A549 (cell line): Measurements from ENCODE around the gene TMEM41B. TPM values are rescaled to one million over a fixed set of nuclear protein-coding genes. Genes with fewer than 3 reads are reported as not detected.

Experiments used
- ATAC-seq, 2 experiments: fragments of 200-7000 bp in 1 of 2; fragments of >200 bp in 1 of 2; cut with Nextera tagmentation in 1 of 2; cut with Tn5 transposase in 1 of 2; 3 replicates each; pipeline versions ENCODE4 v1.8.0 to v1.9.1; 2018 to 2020; ENCODE audit warnings: mild to moderate bottlenecking in 1 of 2, moderate library complexity in 1 of 2
- CTCF ChIA-PET: fragments of 300-600 bp; sonication (Branson Sonifier 250); formaldehyde crosslinking; extraction: SDS; loops from one replicate; lab custom pipeline; 2021; ENCODE audit warnings: antibody characterized with exemption, inconsistent platforms; lab: Yijun Ruan, JAX
- POLR2A ChIA-PET: fragments of 350-600 bp; formaldehyde crosslinking; extraction: SDS; loops from one replicate; lab custom pipeline; 2021; ENCODE audit warnings: antibody characterized with exemption, inconsistent platforms; lab: Yijun Ruan, JAX
- DNase-seq, 2 experiments: peaks; one replicate each; pipeline versions ENCODE4 v3.0.0 to v3.0.0-alpha.2; 2011 to 2016; ENCODE audit warnings: low read depth in 1 of 2, low spot score in 1 of 2
- FAIRE-seq: peaks from 2 replicates; lab custom pipeline; 2011; peaks lifted over from hg19 to GRCh38; lab: Jason Lieb, UNC
- H3K27ac ChIP-seq, 2 experiments: fragments of >200 bp; sonication (Bioruptor Twin); formaldehyde crosslinking; 3 replicates each; pipeline ENCODE4 v1.5.1; 2016 to 2017
- H3K4me1 ChIP-seq: fragments of >200 bp; sonication (Bioruptor Twin); formaldehyde crosslinking; 3 replicates; pipeline ENCODE4 v1.6.1; 2016
- H3K4me2 ChIP-seq: fragments of >200 bp; sonication (Bioruptor Twin); formaldehyde crosslinking; 3 replicates; pipeline ENCODE4 v1.6.1; 2016
- H3K4me3 ChIP-seq: fragments of >200 bp; sonication (Bioruptor Twin); formaldehyde crosslinking; 3 replicates; pipeline ENCODE4 v1.5.1; 2016
- H3K9me3 ChIP-seq: fragments of >200 bp; sonication (Bioruptor Twin); formaldehyde crosslinking; 3 replicates; pipeline ENCODE4 v1.6.1; 2016
- BHLHE40 ChIP-seq: IDR thresholded peaks from 2 replicates; pipeline ENCODE4 v1.6.1; 2012; ENCODE audit warnings: low read depth, low read length, inconsistent platforms
- CHD4 ChIP-seq: fragments of 200-600 bp; sonication (generic); IDR thresholded peaks from 2 replicates; pipeline ENCODE4 v1.6.1; 2016; ENCODE audit warnings: antibody characterized with exemption, mild to moderate bottlenecking, borderline replicate concordance
- EHF ChIP-seq: fragments of 250-450 bp; sonication (Bioruptor Pico); IDR thresholded peaks from 2 replicates; pipeline ENCODE4 v1.5.0; 2020; ENCODE audit warnings: mild to moderate bottlenecking
- ELK1 ChIP-seq: fragments of 150-350 bp; IDR thresholded peaks from 2 replicates; pipeline ENCODE4 v1.6.1; 2014; ENCODE audit warnings: low read depth, mild to moderate bottlenecking, low read length
- ESRRA ChIP-seq: fragments of 150-350 bp; IDR thresholded peaks from 2 replicates; pipeline ENCODE4 v1.6.1; 2014; ENCODE audit warnings: mild to moderate bottlenecking, low read length, borderline replicate concordance
- JUN ChIP-seq, 2 experiments: fragments of >200 bp; sonication (Bioruptor Twin); formaldehyde crosslinking; IDR thresholded peaks; 2 replicates in 1 of 2; 3 replicates in 1 of 2; pipeline ENCODE4 v1.6.1; 2016 to 2017
- NPAS2 ChIP-seq: fragments of 250-450 bp; sonication (Bioruptor Pico); IDR thresholded peaks from 2 replicates; pipeline ENCODE4 v1.8.0; 2022; ENCODE audit warnings: mild to moderate bottlenecking, moderate library complexity, borderline replicate concordance
- RAD21 ChIP-seq, 2 experiments: fragments of >200 bp in 1 of 2; sonication (Bioruptor Twin) in 1 of 2; formaldehyde crosslinking in 1 of 2; IDR thresholded peaks in 1 of 2; conservative IDR thresholded peaks in 1 of 2; 2 replicates in 1 of 2; 3 replicates in 1 of 2; pipeline ENCODE4 v1.6.1; 2012 to 2018; ENCODE audit warnings: inconsistent platforms in 1 of 2
- SREBF2 ChIP-seq: fragments of 450-650 bp; IDR thresholded peaks from 2 replicates; pipeline ENCODE4 v1.6.1; 2014; ENCODE audit warnings: mild to moderate bottlenecking, moderate library complexity
- TFCP2L1 ChIP-seq: fragments of 250-450 bp; sonication (Bioruptor Pico); IDR thresholded peaks from 2 replicates; pipeline ENCODE4 v1.5.0; 2021; ENCODE audit warnings: mild to moderate bottlenecking
- WGBS: methylation state at CpG from one replicate; pipeline ENCODE4 v1.1.6; 2017; ENCODE audit errors: missing lambda C conversion rate; 5-methylcytosine and 5-hydroxymethylcytosine counted together
- polyA plus RNA-seq, 4 experiments: library from polyadenylated mRNA; depleted of rRNA in 3 of 4; stranded (reverse); fragments of >200 nt; fragmentation: RNase III in 1 of 4; extraction: RNeasy Plus Mini Kit Qiagen cat#74134 plus additional on column Dnase treatment in 1 of 4; gene quantifications; 2 replicates in 3 of 4; 3 replicates in 1 of 4; pipeline ENCODE4 v1.2.3, GENCODE V29; 2011 to 2017
- small RNA-seq, 6 experiments: library from RNA; depleted of rRNA; stranded (forward); fragments of <200 nt; gene quantifications; one replicate each; pipeline ENCODE3, GENCODE V24; 2012
- TF ChIP-seq, protein P1 (sequence below): fragments of 450-650 bp; IDR thresholded peaks from 2 replicates; pipeline ENCODE4 v1.6.1; 2014; ENCODE audit warnings: antibody characterized with exemption
- TF ChIP-seq, protein P2 (sequence below): fragments of >200 bp; sonication (Bioruptor Twin); formaldehyde crosslinking; IDR thresholded peaks from 2 replicates; pipeline ENCODE4 v1.6.1; 2016
- TF ChIP-seq, protein P3 (sequence below): IDR thresholded peaks from 2 replicates; pipeline ENCODE4 v1.6.1; 2012

TMEM41B gene
- polyA plus RNA-seq, 2 of the 4 experiments (the other 2 are of a cell fraction), result 51.6 to 71.4 TPM

DNA sequence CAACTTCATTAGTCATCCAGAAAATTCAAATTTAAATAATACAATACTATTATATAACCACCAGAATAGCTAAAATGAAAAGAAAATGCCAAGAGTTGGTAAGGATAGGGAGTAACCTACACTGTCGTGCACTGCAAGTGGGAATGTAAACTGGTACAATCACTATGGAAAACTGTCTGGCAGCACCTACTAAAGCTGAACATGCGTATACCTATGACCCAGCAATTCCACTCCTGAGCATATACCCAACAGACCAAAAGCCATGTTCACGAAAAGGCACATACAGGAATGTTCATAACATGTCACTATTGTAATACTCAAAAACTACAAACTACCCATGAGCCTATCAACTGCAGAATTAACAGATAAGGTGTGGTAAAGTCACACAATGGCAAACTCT lies 81.9 kb downstream of the TMEM41B start:
- FAIRE-seq, result no peak
- TF ChIP-seq EHF (CRISPR knock-in tag) (no peak), NPAS2 (CRISPR knock-in tag) (no peak), JUN (IDR thresholded peaks at IDR 0.05) (no peak), SREBF2 (no peak), RAD21 (conservative IDR thresholded peaks at IDR 0.05 in 1 of 2, IDR thresholded peaks at IDR 0.05 in 1 of 2) (no peak), BHLHE40 (no peak)
- TF ChIP-seq, protein P1, sequence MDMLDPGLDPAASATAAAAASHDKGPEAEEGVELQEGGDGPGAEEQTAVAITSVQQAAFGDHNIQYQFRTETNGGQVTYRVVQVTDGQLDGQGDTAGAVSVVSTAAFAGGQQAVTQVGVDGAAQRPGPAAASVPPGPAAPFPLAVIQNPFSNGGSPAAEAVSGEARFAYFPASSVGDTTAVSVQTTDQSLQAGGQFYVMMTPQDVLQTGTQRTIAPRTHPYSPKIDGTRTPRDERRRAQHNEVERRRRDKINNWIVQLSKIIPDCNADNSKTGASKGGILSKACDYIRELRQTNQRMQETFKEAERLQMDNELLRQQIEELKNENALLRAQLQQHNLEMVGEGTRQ, result no peak
- TF ChIP-seq, protein P2, sequence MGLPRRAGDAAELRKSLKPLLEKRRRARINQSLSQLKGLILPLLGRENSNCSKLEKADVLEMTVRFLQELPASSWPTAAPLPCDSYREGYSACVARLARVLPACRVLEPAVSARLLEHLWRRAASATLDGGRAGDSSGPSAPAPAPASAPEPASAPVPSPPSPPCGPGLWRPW, result no peak
- TF ChIP-seq, protein P3, sequence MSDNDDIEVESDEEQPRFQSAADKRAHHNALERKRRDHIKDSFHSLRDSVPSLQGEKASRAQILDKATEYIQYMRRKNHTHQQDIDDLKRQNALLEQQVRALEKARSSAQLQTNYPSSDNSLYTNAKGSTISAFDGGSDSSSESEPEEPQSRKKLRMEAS, result no peak
- H3K4me2 ChIP-seq, result no peak overlapping the region
- H3K27ac ChIP-seq, result no peak overlapping the region
- ChIA-PET CTCF (interaction anchor here (0.7 to 1.1 kb wide), 2 partner anchors 32 to 76 kb away, joined by 3 read pairs; no protein-coding TSS in a partner anchor), POLR2A (no interaction called here)
- DNase-seq, result no peak
- 92% methylated on average over 3 of the region's 3 CpGs for WGBS
- H3K4me3 ChIP-seq, result no peak overlapping the region
- H3K9me3 ChIP-seq, result no peaks in the 10 kb centered on the region
- peaks cover 7% of the 10 kb centered on the region; the same call in 1 of the 3 replicates for H3K4me1 ChIP-seq
- no peak for ATAC-seq

GRCh38 chr11:9231848-9232177 lies 82.6 kb downstream of the TMEM41B start:
- TF ChIP-seq TFCP2L1 (CRISPR knock-in tag) (no peak), ESRRA (no peak), ELK1 (no peak), CHD4 (no peak)
- no peaks in the 10 kb centered on the region for H3K9me3 ChIP-seq
- whole genome bisulfite sequencing, result 26% methylated on average over 1 of the region's 1 CpG
- POLR2A ChIA-PET, result interaction anchor here (1.0 kb wide), 1 partner anchor 229 kb away, joined by 3 read pairs; the partner anchor contains the start of gene ZNF143
- H3K4me3 ChIP-seq, result no peak overlapping the region
- ATAC-seq, result no peak
- FAIRE-seq, result no peak
- no peak for DNase-seq
- H3K27ac ChIP-seq, result no peak overlapping the region
- CTCF ChIA-PET, result no interaction called here
- H3K4me2 ChIP-seq, result no peak overlapping the region; the same call in 2 of the 3 replicates
- H3K4me1 ChIP-seq, result peaks cover 7% of the 10 kb centered on the region; the same call in 1 of the 3 replicates

Small RNA genes lying within 50 kb of the gene (small RNA-seq; reads per million reads assigned to genes)
- 0 reads per million in 6 experiments for gene RF00017

Other genes starting within 250 kb of the TMEM41B start
- gene SCUBE2, start 223.0 kb downstream of the TMEM41B start, polyA plus RNA-seq (2011; rRNA removed), result 0.63 and 1.4 TPM in 2 replicates
- 0.21 to 0.49 TPM (median 0.45 TPM) in 3 replicates for gene SCUBE2, start 223.0 kb downstream of the TMEM41B start, polyA plus RNA-seq (2017; fragmentation: RNase III; extraction: RNeasy Plus Mini Kit Qiagen cat#74134 plus additional on column Dnase treatment)
- gene DENND5A, start 49.2 kb downstream of the TMEM41B start, polyA plus RNA-seq (2011; rRNA removed), result 88.7 and 120 TPM in 2 replicates
- 35.7 to 41.5 TPM (median 36.6 TPM) in 3 replicates for gene DENND5A, start 49.2 kb downstream of the TMEM41B start, polyA plus RNA-seq (2017; fragmentation: RNase III; extraction: RNeasy Plus Mini Kit Qiagen cat#74134 plus additional on column Dnase treatment)
- 142 and 160 TPM in 2 replicates for gene IPO7, start 70.1 kb upstream of the TMEM41B start, polyA plus RNA-seq (2011; rRNA removed)
- 108 to 129 TPM (median 115 TPM) in 3 replicates for gene IPO7, start 70.1 kb upstream of the TMEM41B start, polyA plus RNA-seq (2017; fragmentation: RNase III; extraction: RNeasy Plus Mini Kit Qiagen cat#74134 plus additional on column Dnase treatment)
- gene ZNF143, start 146.4 kb upstream of the TMEM41B start, polyA plus RNA-seq (2011; rRNA removed), result 37.7 and 38.4 TPM in 2 replicates
- 14.4 to 17.7 TPM (median 14.9 TPM) in 3 replicates for gene ZNF143, start 146.4 kb upstream of the TMEM41B start, polyA plus RNA-seq (2017; fragmentation: RNase III; extraction: RNeasy Plus Mini Kit Qiagen cat#74134 plus additional on column Dnase treatment)